ENCODE results near the gene NAP1L1.

The NAP1L1 gene

GRCh38 chr12:76083246-76083903 is 1.1 kb downstream of the NAP1L1 start:
- TF ChIP-seq, protein P1, sequence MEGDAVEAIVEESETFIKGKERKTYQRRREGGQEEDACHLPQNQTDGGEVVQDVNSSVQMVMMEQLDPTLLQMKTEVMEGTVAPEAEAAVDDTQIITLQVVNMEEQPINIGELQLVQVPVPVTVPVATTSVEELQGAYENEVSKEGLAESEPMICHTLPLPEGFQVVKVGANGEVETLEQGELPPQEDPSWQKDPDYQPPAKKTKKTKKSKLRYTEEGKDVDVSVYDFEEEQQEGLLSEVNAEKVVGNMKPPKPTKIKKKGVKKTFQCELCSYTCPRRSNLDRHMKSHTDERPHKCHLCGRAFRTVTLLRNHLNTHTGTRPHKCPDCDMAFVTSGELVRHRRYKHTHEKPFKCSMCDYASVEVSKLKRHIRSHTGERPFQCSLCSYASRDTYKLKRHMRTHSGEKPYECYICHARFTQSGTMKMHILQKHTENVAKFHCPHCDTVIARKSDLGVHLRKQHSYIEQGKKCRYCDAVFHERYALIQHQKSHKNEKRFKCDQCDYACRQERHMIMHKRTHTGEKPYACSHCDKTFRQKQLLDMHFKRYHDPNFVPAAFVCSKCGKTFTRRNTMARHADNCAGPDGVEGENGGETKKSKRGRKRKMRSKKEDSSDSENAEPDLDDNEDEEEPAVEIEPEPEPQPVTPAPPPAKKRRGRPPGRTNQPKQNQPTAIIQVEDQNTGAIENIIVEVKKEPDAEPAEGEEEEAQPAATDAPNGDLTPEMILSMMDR (IDR thresholded peaks at IDR 0.05), result no peak
- no peak for TF ChIP-seq ZFX (IDR thresholded peaks at IDR 0.05; ENCODE audit: borderline replicate concordance)
- peak overlapping the region; percentile 93 for H3K27ac ChIP-seq

DNA sequence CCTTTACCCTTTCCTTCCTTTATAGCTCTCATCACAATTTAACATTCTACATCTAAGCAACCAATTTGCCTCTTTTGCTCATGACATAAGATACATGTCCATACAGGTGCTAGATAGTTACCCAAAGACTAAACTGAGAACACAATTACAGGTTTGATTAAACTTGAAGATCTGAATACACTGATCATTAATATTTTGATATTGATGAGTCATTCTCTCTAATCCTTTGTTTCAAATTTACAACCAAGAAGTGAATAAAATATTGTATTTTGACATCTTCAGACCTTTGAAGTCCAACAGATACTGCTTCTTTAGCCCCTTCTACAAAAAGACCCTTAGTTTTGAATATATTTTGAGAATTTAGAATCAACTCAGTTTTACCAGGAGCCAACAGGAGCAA is 2.6 kb downstream of the NAP1L1 start:
- H3K27ac ChIP-seq, result no peak overlapping the region
- TF ChIP-seq, protein P1 (IDR thresholded peaks at IDR 0.05), result no peak
- no peak for TF ChIP-seq ZFX (IDR thresholded peaks at IDR 0.05; ENCODE audit: borderline replicate concordance)

DNA sequence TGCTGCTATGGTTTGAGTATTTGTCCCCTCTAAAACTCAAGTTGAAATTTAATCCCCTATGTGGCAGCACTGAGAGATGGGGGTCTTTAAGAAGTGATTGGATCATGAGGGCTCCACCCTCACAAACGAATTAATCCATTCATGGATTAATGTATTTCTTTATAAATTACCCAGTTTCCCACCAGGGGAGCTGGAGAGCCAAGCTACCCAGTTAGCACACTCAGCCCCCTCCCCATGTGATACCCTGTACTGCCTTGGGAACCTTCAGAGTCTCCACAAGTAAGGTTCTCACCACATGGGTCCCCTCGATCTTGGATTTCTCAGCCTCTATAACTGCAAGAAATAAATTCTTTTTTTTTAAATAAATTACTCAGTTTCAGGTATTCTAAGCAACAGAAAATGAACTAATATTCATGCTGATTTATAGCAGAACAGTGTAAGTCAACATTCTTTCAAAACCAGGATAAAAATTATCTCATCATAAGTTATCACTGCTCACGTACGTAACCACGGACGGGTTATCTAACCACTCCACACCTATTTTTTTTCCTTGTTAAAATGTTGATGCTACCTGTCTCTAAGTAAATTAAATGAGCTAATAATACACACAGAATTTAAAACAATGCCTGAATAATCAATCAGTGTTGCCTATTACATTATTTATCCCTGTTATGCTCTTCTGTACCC is 3.6 kb downstream of the NAP1L1 start:
- H3K27ac ChIP-seq, result peak overlapping the region; percentile 3; the same call in 1 of the 2 replicates
- TF ChIP-seq ZFX (IDR thresholded peaks at IDR 0.05; ENCODE audit: borderline replicate concordance), result no peak
- TF ChIP-seq, protein P1 (IDR thresholded peaks at IDR 0.05), result peak; percentile 46

DNA sequence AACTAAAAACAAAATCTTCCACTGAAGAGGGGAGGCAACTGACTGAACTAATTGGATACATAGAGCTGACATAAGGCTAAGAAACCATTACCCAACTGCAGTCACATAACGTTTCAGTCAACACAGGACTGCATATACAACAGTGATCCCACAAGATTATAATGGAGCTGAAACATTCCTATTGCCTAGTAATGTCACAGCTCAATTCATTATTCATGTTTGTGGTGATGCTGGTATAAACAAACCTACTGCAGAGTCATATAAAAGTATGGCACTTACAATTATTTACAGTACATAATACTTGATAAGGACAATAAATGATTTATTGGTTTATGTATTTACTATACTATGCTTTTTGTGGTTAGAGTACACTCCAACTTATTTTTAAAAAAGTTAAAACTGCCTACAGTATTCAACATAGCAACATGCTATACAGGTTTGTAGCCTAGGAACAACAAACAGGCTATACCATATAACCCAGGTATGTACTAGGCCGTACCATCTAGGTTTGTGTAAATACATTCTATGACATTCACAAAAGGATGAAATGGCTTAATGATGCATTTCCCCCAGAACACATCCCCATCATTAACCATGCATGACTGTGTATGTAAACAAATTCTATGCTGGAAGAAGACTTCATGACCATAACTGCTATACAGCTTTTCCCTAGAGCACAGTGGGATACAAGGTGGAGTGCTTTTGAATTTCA is 4.3 kb downstream of the NAP1L1 start:
- peak overlapping the region; percentile 3; the same call in 1 of the 2 replicates for H3K27ac ChIP-seq
- no peak for TF ChIP-seq ZFX (IDR thresholded peaks at IDR 0.05; ENCODE audit: borderline replicate concordance)
- TF ChIP-seq, protein P1 (IDR thresholded peaks at IDR 0.05), result no peak

DNA sequence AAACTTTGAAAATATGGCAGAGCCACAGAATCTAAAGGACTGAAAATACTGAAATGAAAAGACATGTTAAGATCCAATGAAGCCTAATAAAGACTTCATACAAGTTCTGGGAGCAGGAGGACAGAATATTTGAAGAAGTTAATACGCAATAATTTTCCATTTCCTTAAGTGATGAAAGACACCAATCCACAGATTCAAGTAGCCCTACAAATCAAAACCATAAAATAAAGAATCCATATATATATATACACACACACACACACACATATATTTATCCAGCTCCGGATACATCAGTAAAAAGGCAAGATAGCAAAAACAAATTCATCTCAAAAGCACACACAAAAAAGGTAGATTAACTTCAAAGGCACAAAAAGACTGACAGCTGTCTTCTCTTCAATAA is 5.7 kb downstream of the NAP1L1 start:
- TF ChIP-seq ZFX (IDR thresholded peaks at IDR 0.05; ENCODE audit: borderline replicate concordance), result no peak
- TF ChIP-seq, protein P1 (IDR thresholded peaks at IDR 0.05), result no peak
- H3K27ac ChIP-seq, result no peak overlapping the region

GRCh38 chr12:76075448-76075847 is 9.0 kb downstream of the NAP1L1 start:
- no peak overlapping the region for H3K27ac ChIP-seq

More at GRCh38 chr12:76075448-76075847, 9.0 kb downstream of the NAP1L1 start:
- TF ChIP-seq ZFX (IDR thresholded peaks at IDR 0.05; ENCODE audit: borderline replicate concordance), result no peak
- TF ChIP-seq, protein P1 (IDR thresholded peaks at IDR 0.05), result no peak

Measured in 22Rv1 (cell line).